ENCODE data around the gene IL17D.
"Not testable (repeated sequence)": the region's sequence is repeated elsewhere in the genome, so short reads cannot be mapped to it uniquely, and the experiment has no call there.

The IL17D gene

DNA sequence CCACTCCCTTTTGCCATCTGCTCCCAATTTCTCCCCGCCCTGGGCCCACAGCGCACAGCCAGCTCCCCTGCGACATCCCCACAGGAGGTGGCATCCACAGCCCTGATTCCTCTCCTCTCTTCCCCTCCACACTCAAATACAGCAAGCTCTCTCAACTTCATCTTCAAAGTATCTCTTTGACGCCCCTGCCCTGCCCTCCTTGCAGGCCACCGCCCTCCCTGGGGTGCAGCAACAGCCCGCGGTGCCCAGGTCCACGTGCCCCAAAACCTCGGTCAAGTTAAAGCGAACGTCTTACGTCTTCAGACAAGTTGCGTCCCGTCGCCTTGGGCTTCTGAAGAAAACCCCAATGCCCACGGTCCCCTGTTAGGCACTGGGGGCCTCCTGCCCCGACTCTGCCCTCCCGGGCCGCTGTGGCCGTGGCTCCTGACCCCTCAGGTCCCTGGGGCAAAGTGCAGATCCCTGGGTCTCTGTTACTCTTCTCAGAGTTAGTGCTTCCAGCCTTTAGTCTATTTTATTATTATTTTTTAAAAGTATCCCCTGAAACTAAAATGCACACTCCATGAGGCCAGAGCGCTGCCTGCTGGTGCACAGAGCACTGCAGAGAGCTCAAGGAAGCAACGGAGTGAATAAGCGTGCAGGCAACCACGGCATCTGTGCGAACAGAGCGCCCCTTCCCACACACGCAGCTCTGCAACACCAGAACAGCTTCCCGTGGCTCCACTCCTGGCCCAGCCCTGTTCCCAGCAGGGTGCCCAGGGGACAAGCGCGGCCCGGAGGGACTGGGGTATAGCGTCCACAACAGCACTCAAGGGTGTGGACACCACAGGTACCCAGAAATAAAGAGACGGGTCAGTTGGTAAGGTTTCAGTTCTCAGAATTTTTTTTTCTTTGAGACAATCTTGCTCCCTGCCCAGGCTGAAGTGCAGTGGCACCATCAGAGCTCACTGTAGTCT lies 26.4 kb downstream of the IL17D start:
- Histone ChIP-seq H3K27ac (no peak overlapping the region), H3K9me3 (ENCODE audit: low read depth, low read length) (no peaks in the 10 kb centered on the region), H3K9ac (ENCODE audit: insufficient read length) (no peak overlapping the region), H3K36me3 (ENCODE audit: insufficient read depth, low read length) (no peaks in the 10 kb centered on the region), H3K4me3 (no peak overlapping the region)
- DNase-seq (ENCODE audit: low read depth, low spot score): no peak
- TF ChIP-seq POLR2AphosphoS5 (IDR thresholded peaks at IDR 0.05; ENCODE audit: borderline replicate concordance, low read depth, low read length) (no peak), EZH2 (IDR thresholded peaks at IDR 0.05) (no peak), FOXP2 (optimal IDR thresholded peaks at IDR 0.05; ENCODE audit: control extremely low read depth, extremely low read length, insufficient read depth) (no peak)

DNA sequence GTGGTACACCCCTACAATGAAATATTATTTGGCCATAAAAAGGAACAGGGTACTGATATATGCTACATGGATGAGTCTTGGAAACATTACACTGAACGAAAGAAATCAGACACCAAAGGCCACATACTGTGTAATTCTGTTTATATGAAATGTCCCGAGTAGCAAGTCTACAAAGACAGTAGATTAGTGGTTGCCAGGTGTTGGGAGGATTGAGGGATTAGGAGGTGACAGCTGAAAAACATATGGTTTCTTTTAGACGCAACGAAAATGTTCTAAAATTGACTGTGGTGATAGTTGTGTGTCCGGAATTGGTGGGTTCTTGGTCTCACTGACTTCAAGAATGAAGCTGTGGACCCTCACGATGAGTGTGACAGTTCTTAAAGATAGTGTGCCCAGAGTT lies 35.1 kb downstream of the IL17D start:
- H3K9ac ChIP-seq (ENCODE audit: insufficient read length): no peak overlapping the region
- H3K4me3 ChIP-seq: no peak overlapping the region
- TF ChIP-seq FOXP2 (optimal IDR thresholded peaks at IDR 0.05; ENCODE audit: control extremely low read depth, extremely low read length, insufficient read depth) (no peak), POLR2AphosphoS5 (IDR thresholded peaks at IDR 0.05; ENCODE audit: borderline replicate concordance, low read depth, low read length) (no peak), EZH2 (IDR thresholded peaks at IDR 0.05) (no peak)
- no peaks in the 10 kb centered on the region for H3K9me3 ChIP-seq (ENCODE audit: low read depth, low read length)
- no peak for DNase-seq (ENCODE audit: low read depth, low spot score)
- H3K27ac ChIP-seq: no peak overlapping the region
- H3K36me3 ChIP-seq (ENCODE audit: insufficient read depth, low read length): no peaks in the 10 kb centered on the region

DNA sequence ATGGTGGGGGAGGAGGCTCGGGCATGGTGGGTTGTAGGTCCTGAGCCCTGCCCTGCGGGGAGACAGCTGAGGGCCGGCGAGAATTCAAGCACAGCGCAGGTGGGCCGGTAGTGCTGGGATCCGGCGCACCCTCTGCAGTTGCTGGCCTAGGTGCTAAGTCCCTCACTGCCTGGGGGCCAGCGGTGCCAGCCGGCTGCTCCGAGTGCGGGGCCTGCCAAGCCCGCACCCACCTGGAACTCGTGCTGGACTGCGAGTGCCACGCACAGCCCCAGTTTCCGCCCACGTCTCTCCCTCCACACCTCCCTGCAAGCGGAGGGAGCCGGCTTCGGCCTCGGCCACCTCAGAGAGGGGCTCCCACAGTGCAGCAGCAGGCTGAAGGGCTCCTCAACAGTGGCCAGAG lies 36.5 kb downstream of the IL17D start:
- H3K4me3 ChIP-seq: no peak overlapping the region
- no peaks in the 10 kb centered on the region for H3K36me3 ChIP-seq (ENCODE audit: insufficient read depth, low read length)
- H3K27ac ChIP-seq: no peak overlapping the region
- no peaks in the 10 kb centered on the region for H3K9me3 ChIP-seq (ENCODE audit: low read depth, low read length)
- no peak for DNase-seq (ENCODE audit: low read depth, low spot score)
- H3K9ac ChIP-seq (ENCODE audit: insufficient read length): no peak overlapping the region
- TF ChIP-seq EZH2 (IDR thresholded peaks at IDR 0.05): no peak
- no peak for TF ChIP-seq FOXP2 (optimal IDR thresholded peaks at IDR 0.05; ENCODE audit: control extremely low read depth, extremely low read length, insufficient read depth)
- TF ChIP-seq POLR2AphosphoS5 (IDR thresholded peaks at IDR 0.05; ENCODE audit: borderline replicate concordance, low read depth, low read length): no peak

DNA sequence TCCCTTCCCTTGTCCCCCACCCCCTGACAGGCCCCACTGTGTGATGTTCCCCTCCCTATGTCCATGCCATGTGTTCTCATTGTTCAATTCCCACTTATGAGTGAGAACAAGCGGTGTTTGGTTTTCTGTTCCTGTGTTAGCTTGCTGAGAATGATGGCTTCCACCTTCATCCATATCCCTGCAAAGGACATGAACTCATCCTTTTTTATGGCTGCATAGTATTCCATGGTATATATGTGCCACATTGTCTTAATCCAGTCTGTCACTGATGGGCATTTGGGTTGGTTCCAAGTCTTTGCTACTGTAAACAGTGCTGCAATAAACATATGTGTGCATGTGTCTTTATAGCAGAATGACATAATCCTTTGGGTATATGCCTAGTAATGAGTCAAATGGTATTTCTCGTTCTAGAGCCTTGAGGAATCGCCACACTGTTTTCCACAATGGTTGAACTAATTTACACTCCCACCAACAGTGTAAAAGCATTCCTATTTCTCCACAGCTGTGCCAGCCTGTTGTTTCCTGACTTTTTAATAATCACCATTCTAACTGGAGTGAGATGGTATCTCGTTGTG lies 40.4 kb downstream of the IL17D start:
- not testable (repeated sequence) for H3K36me3 ChIP-seq (ENCODE audit: insufficient read depth, low read length); DNase-seq (ENCODE audit: low read depth, low spot score); H3K27ac ChIP-seq; H3K4me3 ChIP-seq; H3K9me3 ChIP-seq (ENCODE audit: low read depth, low read length); H3K9ac ChIP-seq (ENCODE audit: insufficient read length)

DNA sequence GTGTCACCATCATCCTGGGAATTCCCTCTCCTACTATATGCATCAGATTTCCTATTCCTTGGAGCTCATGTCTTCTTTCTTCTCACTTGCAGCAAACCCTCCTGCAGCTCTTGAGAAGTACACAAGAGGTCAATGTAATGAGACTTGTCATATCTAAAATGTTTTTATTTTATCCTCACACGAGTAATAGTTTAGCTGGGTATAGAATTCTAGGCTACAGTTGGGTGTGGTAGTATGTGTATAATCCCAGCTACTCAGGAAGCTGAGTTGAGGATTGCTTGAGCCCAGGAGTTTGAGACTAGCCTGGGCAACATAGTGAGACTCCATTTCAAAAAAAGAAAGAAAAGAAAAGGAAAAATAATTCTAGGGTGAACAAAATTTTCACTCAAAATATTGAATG lies 45.9 kb downstream of the IL17D start:
- no peaks in the 10 kb centered on the region for H3K36me3 ChIP-seq (ENCODE audit: insufficient read depth, low read length)
- no peak for TF ChIP-seq EZH2 (IDR thresholded peaks at IDR 0.05)
- no peak for TF ChIP-seq POLR2AphosphoS5 (IDR thresholded peaks at IDR 0.05; ENCODE audit: borderline replicate concordance, low read depth, low read length)
- no peak overlapping the region for H3K27ac ChIP-seq
- H3K4me3 ChIP-seq: no peak overlapping the region
- no peak for DNase-seq (ENCODE audit: low read depth, low spot score)
- no peak overlapping the region for H3K9ac ChIP-seq (ENCODE audit: insufficient read length)
- peaks cover 2% of the 10 kb centered on the region; the same call in 1 of the 2 replicates for H3K9me3 ChIP-seq (ENCODE audit: low read depth, low read length)

DNA sequence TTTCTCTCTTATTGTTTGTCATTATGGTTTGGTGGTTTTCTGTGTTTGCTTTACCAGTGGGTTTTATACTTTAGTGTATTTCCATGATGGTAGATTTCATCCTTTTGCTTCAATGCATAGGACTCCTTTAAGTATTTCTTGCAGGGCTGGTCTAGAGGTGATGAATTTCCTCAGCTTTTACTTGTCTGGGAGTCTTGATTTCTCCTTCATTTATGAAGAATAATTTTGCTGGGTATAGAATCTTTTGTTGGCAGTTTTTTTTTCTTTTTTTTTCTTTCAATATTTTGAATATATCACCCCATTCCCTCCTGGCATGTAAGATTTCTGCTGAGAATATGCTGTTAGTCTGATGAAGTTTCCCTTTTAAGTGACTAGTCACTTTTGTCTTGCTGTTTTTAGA lies 50.5 kb downstream of the IL17D start:
- Histone ChIP-seq H3K27ac (no peak overlapping the region), H3K36me3 (ENCODE audit: insufficient read depth, low read length) (no peaks in the 10 kb centered on the region), H3K4me3 (no peak overlapping the region), H3K9me3 (ENCODE audit: low read depth, low read length) (peaks cover 2% of the 10 kb centered on the region; the same call in 1 of the 2 replicates), H3K9ac (ENCODE audit: insufficient read length) (no peak overlapping the region)
- no peak for TF ChIP-seq EZH2 (IDR thresholded peaks at IDR 0.05)
- no peak for TF ChIP-seq POLR2AphosphoS5 (IDR thresholded peaks at IDR 0.05; ENCODE audit: borderline replicate concordance, low read depth, low read length)
- no peak for TF ChIP-seq FOXP2 (optimal IDR thresholded peaks at IDR 0.05; ENCODE audit: control extremely low read depth, extremely low read length, insufficient read depth)
- no peak for DNase-seq (ENCODE audit: low read depth, low spot score)

DNA sequence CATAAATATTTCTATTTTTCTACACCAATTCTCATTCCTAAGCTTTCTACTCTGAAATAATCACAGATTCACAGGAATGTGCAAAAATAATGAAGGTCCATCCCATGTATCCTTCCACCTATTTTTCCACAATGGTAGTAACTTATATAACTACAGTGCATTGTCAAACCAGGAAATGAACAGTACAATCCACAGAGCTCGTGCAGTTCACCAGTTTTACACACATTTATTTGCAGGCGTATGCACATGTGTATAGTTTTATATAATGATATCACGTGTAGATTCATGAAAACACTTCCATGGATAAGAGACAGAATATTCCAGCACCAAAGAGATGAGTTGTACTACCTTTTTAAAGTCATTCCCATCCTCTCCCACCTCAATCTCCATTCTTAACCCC lies 57.4 kb downstream of the IL17D start:
- H3K9me3 ChIP-seq (ENCODE audit: low read depth, low read length): no peaks in the 10 kb centered on the region
- H3K36me3 ChIP-seq (ENCODE audit: insufficient read depth, low read length): no peaks in the 10 kb centered on the region
- no peak overlapping the region for H3K9ac ChIP-seq (ENCODE audit: insufficient read length)
- no peak for DNase-seq (ENCODE audit: low read depth, low spot score)
- TF ChIP-seq POLR2AphosphoS5 (IDR thresholded peaks at IDR 0.05; ENCODE audit: borderline replicate concordance, low read depth, low read length) (no peak), EZH2 (IDR thresholded peaks at IDR 0.05) (no peak)
- no peak overlapping the region for H3K4me3 ChIP-seq
- H3K27ac ChIP-seq: no peak overlapping the region

DNA sequence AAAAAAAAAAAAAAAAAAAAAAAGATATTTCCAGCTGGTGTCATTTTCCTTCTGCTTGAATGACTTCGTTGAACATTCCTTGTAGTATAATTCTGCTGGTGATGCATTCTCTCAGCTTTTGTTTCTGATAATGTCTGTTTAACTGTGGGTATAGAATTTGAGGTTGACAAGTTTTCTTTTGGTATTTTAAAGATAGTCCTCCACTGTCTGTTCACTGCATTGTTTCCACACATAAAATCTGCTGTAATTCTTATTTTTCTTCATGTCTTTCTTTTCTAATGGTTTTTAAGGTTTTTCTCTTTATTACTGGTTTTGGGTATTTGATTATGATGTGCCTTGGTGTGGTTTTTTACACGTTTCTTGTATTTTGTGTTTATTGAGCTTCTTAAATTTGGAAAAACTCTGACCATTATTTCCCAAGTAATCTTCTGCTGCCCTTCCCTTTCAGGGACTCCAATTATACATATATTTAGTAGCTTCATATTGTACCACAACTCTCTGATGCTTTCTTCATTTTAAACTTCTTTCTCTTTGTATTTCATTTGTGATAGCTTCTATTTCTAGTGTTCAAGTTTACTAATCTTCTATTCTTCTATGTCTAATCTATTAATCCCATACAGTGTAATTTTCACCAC lies 63.9 kb downstream of the IL17D start:
- Histone ChIP-seq H3K27ac (no peak overlapping the region), H3K9me3 (ENCODE audit: low read depth, low read length) (no peaks in the 10 kb centered on the region; the same call in 1 of the 2 replicates), H3K4me3 (no peak overlapping the region), H3K9ac (ENCODE audit: insufficient read length) (no peak overlapping the region), H3K36me3 (ENCODE audit: insufficient read depth, low read length) (no peaks in the 10 kb centered on the region)
- DNase-seq (ENCODE audit: low read depth, low spot score): no peak
- TF ChIP-seq POLR2AphosphoS5 (IDR thresholded peaks at IDR 0.05; ENCODE audit: borderline replicate concordance, low read depth, low read length): no peak
- TF ChIP-seq EZH2 (IDR thresholded peaks at IDR 0.05): no peak
- TF ChIP-seq FOXP2 (optimal IDR thresholded peaks at IDR 0.05; ENCODE audit: control extremely low read depth, extremely low read length, insufficient read depth): no peak
